ENCODE measurements around the gene GPR132. TPM values are rescaled to one million over a fixed set of nuclear protein-coding genes. Genes with fewer than 3 reads are reported as not detected.

The GPR132 gene
- total and polyA plus RNA-seq, 9 of the 15 experiments (the other 6 are each of a cell fraction or from before 2014, with no cell fraction given): 0.01 to 1.1 (median 0.25) TPM; not detected in 1

- no TSS peak for BruUV-seq (replicated peaks)
- H3K9me1 ChIP-seq (ENCODE audit: control insufficient read depth, insufficient read depth, low read length): no peaks in the 10 kb centered on the region
- WGBS (ENCODE audit: insufficient coverage, low coverage, missing lambda C conversion rate): 49% methylated on average over 42 of the region's 59 CpGs
- no peak for ATAC-seq
- DNase-seq (ENCODE audit: extremely low read depth in 1 of 4, low spot score in 3 of 4): no peak
- no peaks in the 10 kb centered on the region for H3K79me2 ChIP-seq (ENCODE audit: control insufficient read depth, insufficient read depth, low read length)
- H3K4me3 ChIP-seq: no peak overlapping the region
- no peak overlapping the region for H3K27ac ChIP-seq (ENCODE audit: extremely low read depth, low read depth, low read length)
- H4K20me1 ChIP-seq (replicated peaks; ENCODE audit: control insufficient read depth, insufficient read depth, low read length): no peaks in the 10 kb centered on the region; the same call in 1 of the 2 replicates
- H3K9ac ChIP-seq (ENCODE audit: insufficient read depth in 1 of 2, low read depth in 2 of 2, low read length in 2 of 2): no peak overlapping the region; a peak in 1 of 4 replicates
- peaks cover 3 to 26% of the 10 kb centered on the region in 2 experiments; a peak in 4 of 5 replicates for H3K27me3 ChIP-seq (ENCODE audit: control insufficient read depth in 2 of 2, insufficient read depth in 2 of 2, low read length in 2 of 2)
- H2AFZ ChIP-seq (ENCODE audit: low read depth, low read length): no peak overlapping the region
- POLR2A ChIA-PET: no interaction called here
- in situ Hi-C loops (cut with MboI): no loop called here
- H3K9me3 ChIP-seq (replicated peaks; ENCODE audit: control insufficient read depth, insufficient read depth, low read depth, low read length): no peaks in the 10 kb centered on the region
- H3K36me3 ChIP-seq (ENCODE audit: control insufficient read depth, insufficient read depth, low read length): no peaks in the 10 kb centered on the region
- CTCF ChIA-PET (ENCODE audit: low intra/inter-chr PET ratio): no interaction called here
- no peak for FAIRE-seq
- intact Hi-C loops (cut with micrococcal nuclease): no loop called here
- H3K4me2 ChIP-seq (ENCODE audit: insufficient read depth, low read length): no peak overlapping the region
- H3K4me1 ChIP-seq (replicated peaks in 1 of 2; ENCODE audit: control insufficient read depth in 2 of 2, insufficient read depth in 2 of 2, low read length in 2 of 2): peaks cover 0 to 29% of the 10 kb centered on the region in 2 experiments; a peak in 2 of 5 replicates
- TF ChIP-seq ADNP (tag; IDR thresholded peaks at IDR 0.05) (no peak), FOXA3 (CRISPR knock-in tag; conservative IDR thresholded peaks at IDR 0.05 in 1 of 2, IDR thresholded peaks at IDR 0.05 in 1 of 2) (no peak), TRIM24 (IDR thresholded peaks at IDR 0.05) (no peak), CEBPZ (IDR thresholded peaks at IDR 0.05; ENCODE audit: borderline replicate concordance, low read depth, low read length) (no peak), EP400 (IDR thresholded peaks at IDR 0.05) (no peak), SMARCE1 (IDR thresholded peaks at IDR 0.05) (no peak), ZNF146 (CRISPR knock-in tag; IDR thresholded peaks at IDR 0.05; ENCODE audit: unreplicated experiment) (no peak), HLTF (IDR thresholded peaks at IDR 0.05) (no peak), ZNF282 (CRISPR knock-in tag; IDR thresholded peaks at IDR 0.05) (no peak), ZC3H11A (IDR thresholded peaks at IDR 0.05; ENCODE audit: low read depth, low read length) (no peak), GTF2A2 (tag; IDR thresholded peaks at IDR 0.05) (no peak), NR2C1 (IDR thresholded peaks at IDR 0.05) (no peak), NR2C1 (tag; IDR thresholded peaks at IDR 0.05) (no peak), HDAC6 (IDR thresholded peaks at IDR 0.05; ENCODE audit: low read depth, low read length) (no peak), ETV1 (tag; conservative IDR thresholded peaks at IDR 0.05; ENCODE audit: low read depth) (no peak)
Measured at GRCh38 chr14:105051182-105052109, 13.8 kb downstream of the GPR132 start.

Measured in K562 (cell line).